ENCODE results near the gene IFITM1. TPM values are rescaled to one million over a fixed set of nuclear protein-coding genes. Genes with fewer than 3 reads are reported as not detected.

IFITM1 gene
- polyA plus RNA-seq (0.35 TPM in 1 of 2 replicates, not detected in the other), polyA minus RNA-seq (not detected in 2 replicates)

- H3K4me3 ChIP-seq (ENCODE audit: low read length): no peak within 1 kb of the TSS
- H3K27ac ChIP-seq (ENCODE audit: low read length): no peak within 1 kb of the TSS
- no peaks in the 10 kb centered on the region for H3K79me2 ChIP-seq (replicated peaks; ENCODE audit: insufficient read depth, low read length)
- no peak within 1 kb of the TSS for H2AFZ ChIP-seq (ENCODE audit: low read depth, low read length)
- TF ChIP-seq EZH2 (IDR thresholded peaks at IDR 0.05; ENCODE audit: borderline replicate concordance, insufficient read depth, low read length, poor library complexity, severe bottlenecking) (no peak), EP300 (conservative IDR thresholded peaks at IDR 0.05; ENCODE audit: poor library complexity, severe bottlenecking) (no peak), TAF1 (IDR thresholded peaks at IDR 0.05; ENCODE audit: low read depth) (no peak)
- no peaks in the 10 kb centered on the region for H3K36me3 ChIP-seq (ENCODE audit: insufficient read depth, low read length)
- no peak within 1 kb of the TSS for H3K4me2 ChIP-seq (ENCODE audit: low read length)
- no peaks in the 10 kb centered on the region for H3F3A ChIP-seq (ENCODE audit: insufficient read depth, low read length, poor library complexity, severe bottlenecking)
- no peaks in the 10 kb centered on the region for H3K27me3 ChIP-seq (ENCODE audit: insufficient read depth, low read depth, low read length)
- H3K9me3 ChIP-seq (ENCODE audit: low read length): no peaks in the 10 kb centered on the region
- no peaks in the 10 kb centered on the region for H3K9me2 ChIP-seq (ENCODE audit: insufficient read depth, low read length)
- H4K20me1 ChIP-seq (ENCODE audit: insufficient read depth): no peaks in the 10 kb centered on the region
- H3K9ac ChIP-seq (ENCODE audit: low read length): no peak within 1 kb of the TSS
These were observed at the start of gene IFITM1 for GRCh38 chr11:313787-314553. Gene IFITM1, plus strand, starts transcription at chr11:314040. Its CDS starts 131 bp downstream, at chr11:314171.

DNA sequence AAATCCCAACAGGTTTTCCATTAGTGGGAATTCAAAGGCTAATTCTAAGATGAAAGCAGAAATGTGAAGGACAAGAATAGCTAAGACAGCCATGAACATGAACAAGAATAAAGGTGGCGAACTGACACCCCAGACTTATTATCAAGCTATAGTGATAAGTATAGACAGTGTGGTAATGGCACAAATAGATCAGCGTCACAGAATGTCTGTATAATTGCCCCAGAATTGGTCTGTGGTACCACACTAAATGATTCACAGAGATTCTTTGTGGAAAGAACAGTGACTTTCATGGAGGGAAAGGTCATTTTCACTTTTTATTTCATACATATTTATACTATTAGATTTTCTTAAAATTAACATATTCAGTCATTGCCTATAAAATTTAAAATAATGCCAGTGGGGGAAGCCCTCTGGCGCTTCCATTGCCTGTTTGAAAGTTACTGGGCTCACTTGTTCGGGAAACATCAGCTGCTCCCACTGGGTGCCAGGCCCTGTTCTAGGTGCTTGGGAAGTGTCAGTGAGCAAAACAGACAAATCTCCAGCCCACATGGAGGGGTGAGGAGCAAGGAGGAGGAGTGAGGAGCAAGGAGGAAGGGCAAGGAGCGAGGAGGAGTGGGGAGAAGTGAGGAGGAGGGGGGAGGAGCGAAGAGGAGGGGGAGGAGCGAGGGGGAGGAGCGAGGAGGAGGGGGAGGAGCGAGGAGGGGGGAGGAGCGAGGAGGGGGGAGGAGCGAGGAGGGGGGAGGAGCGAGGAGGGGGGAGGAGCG is 47.0 kb upstream of the IFITM1 start:
- TF ChIP-seq EZH2 (IDR thresholded peaks at IDR 0.05; ENCODE audit: borderline replicate concordance, insufficient read depth, low read length, poor library complexity, severe bottlenecking) (no peak), EP300 (conservative IDR thresholded peaks at IDR 0.05; ENCODE audit: poor library complexity, severe bottlenecking) (no peak), MXI1 (conservative IDR thresholded peaks at IDR 0.05; ENCODE audit: poor library complexity, severe bottlenecking) (no peak), TAF1 (IDR thresholded peaks at IDR 0.05; ENCODE audit: low read depth) (no peak), RAD21 (conservative IDR thresholded peaks at IDR 0.05) (no peak), SMC3 (conservative IDR thresholded peaks at IDR 0.05; ENCODE audit: poor library complexity) (no peak), POLR2AphosphoS5 (IDR thresholded peaks at IDR 0.05) (no peak), CTCF (IDR thresholded peaks at IDR 0.05; ENCODE audit: poor library complexity, severe bottlenecking) (no peak)
- TF ChIP-seq, protein P1, sequence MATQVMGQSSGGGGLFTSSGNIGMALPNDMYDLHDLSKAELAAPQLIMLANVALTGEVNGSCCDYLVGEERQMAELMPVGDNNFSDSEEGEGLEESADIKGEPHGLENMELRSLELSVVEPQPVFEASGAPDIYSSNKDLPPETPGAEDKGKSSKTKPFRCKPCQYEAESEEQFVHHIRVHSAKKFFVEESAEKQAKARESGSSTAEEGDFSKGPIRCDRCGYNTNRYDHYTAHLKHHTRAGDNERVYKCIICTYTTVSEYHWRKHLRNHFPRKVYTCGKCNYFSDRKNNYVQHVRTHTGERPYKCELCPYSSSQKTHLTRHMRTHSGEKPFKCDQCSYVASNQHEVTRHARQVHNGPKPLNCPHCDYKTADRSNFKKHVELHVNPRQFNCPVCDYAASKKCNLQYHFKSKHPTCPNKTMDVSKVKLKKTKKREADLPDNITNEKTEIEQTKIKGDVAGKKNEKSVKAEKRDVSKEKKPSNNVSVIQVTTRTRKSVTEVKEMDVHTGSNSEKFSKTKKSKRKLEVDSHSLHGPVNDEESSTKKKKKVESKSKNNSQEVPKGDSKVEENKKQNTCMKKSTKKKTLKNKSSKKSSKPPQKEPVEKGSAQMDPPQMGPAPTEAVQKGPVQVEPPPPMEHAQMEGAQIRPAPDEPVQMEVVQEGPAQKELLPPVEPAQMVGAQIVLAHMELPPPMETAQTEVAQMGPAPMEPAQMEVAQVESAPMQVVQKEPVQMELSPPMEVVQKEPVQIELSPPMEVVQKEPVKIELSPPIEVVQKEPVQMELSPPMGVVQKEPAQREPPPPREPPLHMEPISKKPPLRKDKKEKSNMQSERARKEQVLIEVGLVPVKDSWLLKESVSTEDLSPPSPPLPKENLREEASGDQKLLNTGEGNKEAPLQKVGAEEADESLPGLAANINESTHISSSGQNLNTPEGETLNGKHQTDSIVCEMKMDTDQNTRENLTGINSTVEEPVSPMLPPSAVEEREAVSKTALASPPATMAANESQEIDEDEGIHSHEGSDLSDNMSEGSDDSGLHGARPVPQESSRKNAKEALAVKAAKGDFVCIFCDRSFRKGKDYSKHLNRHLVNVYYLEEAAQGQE (IDR thresholded peaks at IDR 0.05; ENCODE audit: borderline replicate concordance): no peak
- Histone ChIP-seq H3K4me3 (ENCODE audit: low read length) (no peak overlapping the region), H3F3A (ENCODE audit: insufficient read depth, low read length, poor library complexity, severe bottlenecking) (no peaks in the 10 kb centered on the region), H3K27ac (ENCODE audit: low read length) (no peak overlapping the region), H2AFZ (ENCODE audit: low read depth, low read length) (no peak overlapping the region), H4K20me1 (ENCODE audit: insufficient read depth) (no peaks in the 10 kb centered on the region), H3K4me2 (ENCODE audit: low read length) (no peak overlapping the region), H3K9me3 (ENCODE audit: low read length) (no peaks in the 10 kb centered on the region), H3K36me3 (ENCODE audit: insufficient read depth, low read length) (no peaks in the 10 kb centered on the region), H3K27me3 (ENCODE audit: insufficient read depth, low read depth, low read length) (no peaks in the 10 kb centered on the region), H3K9ac (ENCODE audit: low read length) (no peak overlapping the region), H3K9me2 (ENCODE audit: insufficient read depth, low read length) (no peaks in the 10 kb centered on the region), H3K79me2 (replicated peaks; ENCODE audit: insufficient read depth, low read length) (no peaks in the 10 kb centered on the region)

Measured in neural cell (in vitro differentiated cells).